Measurements from ENCODE around the gene MTERF4. TPM values are rescaled to one million over a fixed set of nuclear protein-coding genes. Genes with fewer than 3 reads are reported as not detected.

Gene MTERF4
- total RNA-seq, 1 donor from 2014 or later = 35.5 TPM

- H3K36me3 ChIP-seq (ENCODE audit: control insufficient read depth, insufficient read depth, low read length) = no peaks in the 10 kb centered on the region
- FAIRE-seq = no peak
Measured at GRCh38 chr2:241072553-241073165, 29.4 kb downstream of the MTERF4 start.

DNA sequence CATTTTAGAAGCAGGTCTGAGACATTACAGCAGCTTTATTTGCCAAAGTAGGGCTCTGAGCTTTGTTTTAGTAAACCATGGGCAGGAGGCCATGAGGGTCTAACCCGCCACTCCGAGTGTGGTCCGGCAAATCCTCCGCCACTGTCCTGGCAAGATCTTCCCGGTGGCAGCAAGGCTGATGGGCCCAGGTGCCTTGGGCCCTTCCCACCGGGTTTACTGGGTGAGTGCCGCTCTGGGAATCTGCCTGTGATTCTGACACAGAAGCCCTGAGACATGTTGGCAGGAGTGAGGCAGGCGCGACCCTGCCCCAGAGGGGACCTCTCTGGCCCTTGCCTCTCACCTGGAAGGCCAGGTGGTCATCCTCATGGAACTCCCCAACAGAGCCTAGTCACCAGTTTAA, 29.9 kb downstream of the MTERF4 start:
- Histone ChIP-seq H3K4me3 (ENCODE audit: low read depth, low read length) (no peak overlapping the region), H3K27me3 (ENCODE audit: control insufficient read depth, insufficient read depth, low read length) (no peaks in the 10 kb centered on the region), H3K36me3 (ENCODE audit: control insufficient read depth, insufficient read depth, low read length) (no peaks in the 10 kb centered on the region)
- FAIRE-seq (no peak), DNase-seq (ENCODE audit: low read depth) (no peak)
- TF ChIP-seq CTCF (IDR thresholded peaks at IDR 0.05; ENCODE audit: insufficient read depth, low read length, severe bottlenecking) = no peak

More at GRCh38 chr2:241072553-241073165, 29.4 kb downstream of the MTERF4 start:
- no peak for DNase-seq (ENCODE audit: low read depth)
- H3K4me3 ChIP-seq (ENCODE audit: low read depth, low read length) = no peak overlapping the region
- no peaks in the 10 kb centered on the region for H3K27me3 ChIP-seq (ENCODE audit: control insufficient read depth, insufficient read depth, low read length)
- no peak for TF ChIP-seq CTCF (IDR thresholded peaks at IDR 0.05; ENCODE audit: insufficient read depth, low read length, severe bottlenecking)

GRCh38 chr2:241071677-241072111, 30.4 kb downstream of the MTERF4 start:
- no peak for FAIRE-seq
- no peak for TF ChIP-seq CTCF (IDR thresholded peaks at IDR 0.05; ENCODE audit: insufficient read depth, low read length, severe bottlenecking)
- Histone ChIP-seq H3K27me3 (ENCODE audit: control insufficient read depth, insufficient read depth, low read length) (no peaks in the 10 kb centered on the region), H3K36me3 (ENCODE audit: control insufficient read depth, insufficient read depth, low read length) (no peaks in the 10 kb centered on the region), H3K4me3 (ENCODE audit: low read depth, low read length) (no peak overlapping the region)
- DNase-seq (ENCODE audit: low read depth) = no peak

DNA sequence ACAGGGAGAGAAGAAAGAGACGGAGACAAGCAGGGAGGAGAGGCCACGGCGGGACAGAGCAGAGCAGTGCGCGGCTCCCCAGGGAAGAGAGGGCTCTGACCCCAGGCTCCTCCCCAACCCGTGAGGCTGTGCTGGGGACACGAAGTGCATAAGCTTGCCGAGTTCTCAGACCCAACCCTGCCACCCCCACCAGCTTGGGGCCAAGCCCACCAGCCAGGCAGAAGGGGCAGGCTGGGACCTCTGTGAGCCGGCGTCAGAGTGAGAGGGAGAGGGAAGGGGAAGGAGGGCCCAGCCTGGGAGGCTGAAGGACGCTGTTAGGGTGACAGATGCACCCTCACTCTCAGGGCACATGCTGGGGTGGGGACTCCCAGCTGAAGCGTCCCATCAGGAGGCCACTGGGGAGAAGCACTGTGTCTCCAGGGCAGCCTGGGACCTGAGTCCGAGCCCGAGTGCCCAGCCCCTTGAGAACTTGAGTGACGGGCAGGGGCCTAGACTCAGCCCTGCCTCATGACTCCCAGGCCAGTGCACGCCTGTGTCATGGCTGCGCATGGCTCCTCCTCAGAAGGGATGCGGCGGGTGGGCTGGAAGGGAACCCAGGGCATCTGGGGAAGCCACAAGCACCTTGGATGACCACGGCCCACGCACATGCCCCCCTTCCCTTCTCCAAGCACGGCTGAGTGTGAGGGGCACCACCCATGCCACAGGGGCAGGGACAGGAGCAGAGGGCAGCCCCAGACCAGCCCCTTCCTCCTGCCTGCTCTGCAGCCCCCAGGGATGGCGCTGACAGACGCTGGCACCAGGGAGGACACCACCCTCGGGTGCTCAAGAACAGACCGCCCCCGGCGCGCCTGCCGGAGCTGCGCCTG, 31.0 kb downstream of the MTERF4 start:
- DNase-seq (ENCODE audit: low read depth) (no peak), FAIRE-seq (no peak)
- Histone ChIP-seq H3K4me3 (ENCODE audit: low read depth, low read length) (no peak overlapping the region), H3K27me3 (ENCODE audit: control insufficient read depth, insufficient read depth, low read length) (no peaks in the 10 kb centered on the region), H3K36me3 (ENCODE audit: control insufficient read depth, insufficient read depth, low read length) (no peaks in the 10 kb centered on the region)
- no peak for TF ChIP-seq CTCF (IDR thresholded peaks at IDR 0.05; ENCODE audit: insufficient read depth, low read length, severe bottlenecking)

GRCh38 chr2:241070361-241070760, 31.7 kb downstream of the MTERF4 start:
- Histone ChIP-seq H3K36me3 (ENCODE audit: control insufficient read depth, insufficient read depth, low read length) (no peaks in the 10 kb centered on the region), H3K27me3 (ENCODE audit: control insufficient read depth, insufficient read depth, low read length) (no peaks in the 10 kb centered on the region), H3K4me3 (ENCODE audit: low read depth, low read length) (no peak overlapping the region)
- TF ChIP-seq CTCF (IDR thresholded peaks at IDR 0.05; ENCODE audit: insufficient read depth, low read length, severe bottlenecking) = no peak
- DNase-seq (ENCODE audit: low read depth) = no peak
- FAIRE-seq = no peak
